T-helper 1 cell treated with Interleukin-12 subunit alpha and Interleukin-12 subunit beta and Interleukin-4 antibody, amounts not matched to agents 30 ng/mL and 1 ng/mL, for 36 hours (primary cell): ENCODE results near the gene MBD6. TPM values are rescaled to one million over a fixed set of nuclear protein-coding genes. Genes with fewer than 3 reads are reported as not detected.
"Not testable (repeated sequence)": the region's sequence is repeated elsewhere in the genome, so short reads cannot be mapped to it uniquely, and the experiment has no call there.

Experiments
- intact Hi-C: fragments of 100-400 bp; cut with micrococcal nuclease; formaldehyde crosslinking; loops from one replicate; pipeline ENCODE4 v1.15.1; 2024
- total RNA-seq: library from RNA; stranded (reverse); gene quantifications from 2 replicates; pipeline ENCODE4 v1.2.3, GENCODE V29; 2022

The MBD6 gene
- total RNA-seq, 1 donor from 2014 or later: 84.8 TPM

GRCh38 chr12:57514720-57515407 lies 7.8 kb upstream of the MBD6 start:
- intact Hi-C loops: no loop called here

- intact Hi-C loops: no loop called here
Measured at GRCh38 chr12:57515408-57515933, 7.2 kb upstream of the MBD6 start.

GRCh38 chr12:57515934-57516541 lies 6.6 kb upstream of the MBD6 start:
- intact Hi-C loops: no loop called here

GRCh38 chr12:57516617-57517153 lies 5.9 kb upstream of the MBD6 start:
- intact Hi-C loops: no loop called here

GRCh38 chr12:57517187-57517586 lies 5.4 kb upstream of the MBD6 start:
- intact Hi-C loops: no loop called here

- intact Hi-C loops: not testable (repeated sequence)
Measured at GRCh38 chr12:57517718-57518117, 4.9 kb upstream of the MBD6 start.

GRCh38 chr12:57518176-57518919 lies 4.3 kb upstream of the MBD6 start:
- intact Hi-C loops: no loop called here

GRCh38 chr12:57518920-57519795 lies 3.5 kb upstream of the MBD6 start:
- intact Hi-C loops: no loop called here

GRCh38 chr12:57519796-57520052 lies 2.9 kb upstream of the MBD6 start:
- intact Hi-C loops: loop anchor here (1.0 to 10.0 kb wide), 16 partner anchors 28 to 1547 kb away; partner anchors contain the start of genes CDK4, CTDSP2, DCTN2 and NACA

GRCh38 chr12:57520053-57520818 lies 2.4 kb upstream of the MBD6 start, which contains the start of gene DDIT3:
TSS of gene DDIT3 (minus strand) at chr12:57520514. CDS start at chr12:57517406, 3,108 bp downstream.
- intact Hi-C loops: loop anchor here (1.0 to 10.0 kb wide), 16 partner anchors 27 to 1548 kb away; partner anchors contain the start of genes CDK4, CTDSP2, DCTN2 and NACA

GRCh38 chr12:57521525-57522010 lies 1.1 kb upstream of the MBD6 start:
- intact Hi-C loops: loop anchor here (1.0 to 10.0 kb wide), 12 partner anchors 45 to 1549 kb away; partner anchors contain the start of genes ATP23, CTDSP2, GLI1 and NEMP1

GRCh38 chr12:57522887-57523705 lies 472 bp downstream of the MBD6 start:
- intact Hi-C loops: loop anchor here (1.0 to 10.0 kb wide), 8 partner anchors 47 to 1551 kb away; partner anchors contain the start of genes ATP23, GLI1, PA2G4 and RAB5B

GRCh38 chr12:57523706-57524614 lies 1.3 kb downstream of the MBD6 start:
- intact Hi-C loops: loop anchor here (2.0 to 10.0 kb wide), 3 partner anchors 59 to 1552 kb away; partner anchors contain the start of genes PA2G4 and RAB5B

- intact Hi-C loops: loop anchor here (5.0 to 10.0 kb wide), 2 partner anchors 1420 to 1553 kb away; partner anchors contain the start of genes PA2G4 and RAB5B
Measured at GRCh38 chr12:57524814-57525614, 2.4 kb downstream of the MBD6 start.

- intact Hi-C loops: loop anchor here (10.0 kb wide), 1 partner anchor 1421 kb away; the partner anchor contains the start of gene PA2G4
Measured at GRCh38 chr12:57525615-57526383, 3.2 kb downstream of the MBD6 start.
